Liver (tissue), 9 donors: ENCODE data around the gene ZIM2. TPM values are rescaled to one million over a fixed set of nuclear protein-coding genes. Genes with fewer than 3 reads are reported as not detected.

Experiments used
- DNase-seq: peaks from one replicate; pipeline ENCODE4 v3.0.0-alpha.2; 2017; ENCODE audit warnings: low spot score
- H3K27ac ChIP-seq, 2 donors: one replicate each; pipeline ENCODE4 v1.7.0; 2013; ENCODE audit warnings: inconsistent platforms in 2 of 2, low read length in 2 of 2, control low read depth in 1 of 2, low read depth in 1 of 2, mild to moderate bottlenecking in 1 of 2
- H3K27me3 ChIP-seq, 4 donors: one replicate each; pipeline versions ENCODE4 v1.6.1 to v1.7.0; 2013; ENCODE audit warnings: low read length in 3 of 4, inconsistent platforms in 1 of 4, mild to moderate bottlenecking in 1 of 4, moderate library complexity in 1 of 4; ENCODE audit not compliant: control insufficient read depth in 4 of 4, insufficient read depth in 4 of 4
- H3K36me3 ChIP-seq, 4 donors: one replicate each; pipeline versions ENCODE4 v1.6.1 to v1.7.0; 2013; ENCODE audit warnings: low read length in 3 of 4, mild to moderate bottlenecking in 3 of 4, low read depth in 1 of 4, moderate library complexity in 1 of 4; ENCODE audit not compliant: control insufficient read depth in 4 of 4, insufficient read depth in 3 of 4
- H3K4me1 ChIP-seq, 4 donors: one replicate each; pipeline versions ENCODE4 v1.6.1 to v1.7.0; 2013; ENCODE audit warnings: low read length in 3 of 4, mild to moderate bottlenecking in 3 of 4, moderate library complexity in 1 of 4; ENCODE audit not compliant: control insufficient read depth in 4 of 4, insufficient read depth in 4 of 4
- H3K4me3 ChIP-seq, 3 donors: one replicate each; pipeline versions ENCODE4 v1.6.1 to v1.7.0; 2013; ENCODE audit warnings: low read length in 3 of 3, control low read depth in 1 of 3, low read depth in 1 of 3, mild to moderate bottlenecking in 1 of 3
- H3K9ac ChIP-seq, 2 donors: one replicate each; pipeline ENCODE4 v1.7.0; 2013; ENCODE audit warnings: low read length in 2 of 2, mild to moderate bottlenecking in 2 of 2, moderate library complexity in 2 of 2, control low read depth in 1 of 2, low read depth in 1 of 2
- H3K9me3 ChIP-seq, 4 donors: one replicate each; pipeline versions ENCODE4 v1.6.1 to v1.7.0; 2013; ENCODE audit warnings: low read length in 3 of 4; ENCODE audit not compliant: control insufficient read depth in 4 of 4
- CTCF ChIP-seq: fragments of 150-350 bp; IDR thresholded peaks from 2 replicates; pipeline ENCODE4 v1.5.1; 2017; ENCODE audit warnings: improper control_type of control experiment, low read depth, low read length; ENCODE audit not compliant: missing input control
- EGR1 ChIP-seq, 2 donors: IDR thresholded peaks; 2 replicates each; pipeline ENCODE4 v1.6.1; 2016 to 2018; ENCODE audit warnings: antibody characterized with exemption in 2 of 2, low read depth in 2 of 2
- FOXA1 ChIP-seq: IDR thresholded peaks from 2 replicates; pipeline ENCODE4 v1.6.1; 2016; ENCODE audit warnings: antibody characterized with exemption
- FOXA2 ChIP-seq: IDR thresholded peaks from 2 replicates; pipeline ENCODE4 v1.6.1; 2016; ENCODE audit warnings: antibody characterized with exemption
- GABPA ChIP-seq, 2 donors: IDR thresholded peaks in 1 of 2; conservative IDR thresholded peaks in 1 of 2; 2 replicates each; pipeline ENCODE4 v1.6.1; 2016; ENCODE audit warnings: antibody characterized with exemption in 2 of 2, mild to moderate bottlenecking in 1 of 2, moderate library complexity in 1 of 2
- HNF4A ChIP-seq, 2 donors: conservative IDR thresholded peaks; 2 replicates each; pipeline ENCODE4 v1.6.1; 2016; ENCODE audit warnings: antibody characterized with exemption in 2 of 2, mild to moderate bottlenecking in 2 of 2
- HNF4G ChIP-seq: IDR thresholded peaks from 2 replicates; pipeline ENCODE4 v1.6.1; 2016; ENCODE audit warnings: antibody characterized with exemption
- JUND ChIP-seq, 2 donors: IDR thresholded peaks; 2 replicates each; pipeline ENCODE4 v1.6.1; 2016; ENCODE audit warnings: antibody characterized with exemption in 2 of 2
- MAX ChIP-seq: IDR thresholded peaks from 2 replicates; pipeline ENCODE4 v1.6.1; 2016; ENCODE audit warnings: antibody characterized with exemption
- NR2F2 ChIP-seq: IDR thresholded peaks from 2 replicates; pipeline ENCODE4 v1.6.1; 2016; ENCODE audit warnings: antibody characterized with exemption
- RXRA ChIP-seq, 2 donors: IDR thresholded peaks; 2 replicates each; pipeline ENCODE4 v1.6.1; 2017 to 2018; ENCODE audit warnings: antibody characterized with exemption in 2 of 2, mild to moderate bottlenecking in 1 of 2
- SP1 ChIP-seq: IDR thresholded peaks from 2 replicates; pipeline ENCODE4 v1.6.1; 2018; ENCODE audit warnings: antibody characterized with exemption, mild to moderate bottlenecking
- TAF1 ChIP-seq: conservative IDR thresholded peaks from 2 replicates; pipeline ENCODE4 v1.6.1; 2016; ENCODE audit warnings: antibody characterized with exemption, mild to moderate bottlenecking
- YY1 ChIP-seq: IDR thresholded peaks from 2 replicates; pipeline ENCODE4 v1.6.1; 2016; ENCODE audit warnings: antibody characterized with exemption, mild to moderate bottlenecking
- WGBS: extraction: QIAGEN DNeasy Blood & Tissue Kit; methylation state at CpG from one replicate; pipeline ENCODE4 v1.1.7; 2013; 5-methylcytosine and 5-hydroxymethylcytosine counted together
- polyA plus RNA-seq, 2 donors: library from polyadenylated mRNA; stranded (reverse) in 1 of 2; unstranded in 1 of 2; fragments of 200-250 nt in 1 of 2; fragments of >200 nt in 1 of 2; fragmentation: Nextera tagmentation in 1 of 2; extraction: Ambion mirVana in 1 of 2; gene quantifications; one replicate each; pipeline versions ENCODE4 v1.2.1 to v1.2.3, GENCODE V29; 2013 to 2015
- total RNA-seq, 2 donors: library from RNA; depleted of rRNA; stranded (reverse); fragments of >200 nt; gene quantifications; one replicate each; pipeline ENCODE4 v1.2.3, GENCODE V29; 2014
- TF ChIP-seq, protein P1 (sequence below): IDR thresholded peaks from 2 replicates; pipeline ENCODE4 v1.6.1; 2016; ENCODE audit warnings: antibody characterized with exemption, mild to moderate bottlenecking
- TF ChIP-seq, protein P2 (sequence below): IDR thresholded peaks from 2 replicates; pipeline ENCODE4 v1.6.1; 2016; ENCODE audit warnings: antibody characterized with exemption
- donor health status: healthy.
- donor health status: healthy.
- donor health status: healthy.
- donor health status: healthy.
- donor health status: healthy.

ZIM2 gene
- total and polyA plus RNA-seq, 4 donors = 0.03 to 3.2 (median 0.33) TPM; not detected in 1

DNA sequence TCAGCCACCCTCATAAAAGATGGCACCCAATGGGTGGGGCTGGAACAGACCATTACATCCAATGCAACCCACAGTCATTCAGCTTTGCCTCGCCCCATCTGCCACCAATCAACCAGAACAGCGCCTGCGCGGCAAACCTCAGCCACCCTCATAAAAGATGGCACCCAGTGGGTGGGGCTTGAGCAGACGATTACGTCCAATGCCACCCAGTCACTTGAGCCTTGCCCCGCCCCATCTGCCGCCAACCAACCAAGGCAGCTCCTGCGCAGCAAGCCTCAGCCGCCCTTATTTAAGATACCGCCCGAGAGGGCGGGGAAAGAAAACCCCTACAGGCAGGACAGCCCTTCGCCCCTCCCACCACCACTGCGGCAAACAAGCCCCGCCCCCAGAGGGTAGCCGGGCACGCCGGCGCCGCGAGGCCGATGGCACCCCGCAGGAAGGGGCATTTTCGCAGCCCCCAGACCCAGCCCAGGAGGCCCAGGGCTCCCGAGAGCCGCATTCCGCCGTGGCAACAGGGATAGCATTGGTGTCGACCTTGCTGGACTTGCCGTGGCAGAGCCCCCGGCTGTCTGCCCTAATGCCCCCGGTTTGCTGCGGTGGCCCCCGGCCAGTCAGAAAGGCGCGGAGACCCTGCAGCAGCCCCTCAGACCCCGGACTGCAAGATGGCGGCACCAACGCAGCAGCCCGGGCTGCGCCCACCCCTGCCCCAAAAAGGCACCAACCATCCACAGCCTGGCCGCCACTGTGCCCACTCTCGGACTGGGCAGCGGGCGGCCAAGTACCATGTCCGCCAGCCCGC lies 675 bp downstream of the ZIM2 start:
- Histone ChIP-seq H3K4me3 (peak overlapping the region; percentile 39 to 48 (median 45)), H3K36me3 (no peaks in the 10 kb centered on the region), H3K27ac (peak overlapping the region; percentile 48 to 60), H3K27me3 (no peaks in the 10 kb centered on the region), H3K9me3 (peaks cover 0 to 9% (median under 1%) of the 10 kb centered on the region in 4 donors), H3K9ac (peak overlapping the region in 1 of 2 donors; percentile 33), H3K4me1 (peaks cover 0 to 20% (median 3%) of the 10 kb centered on the region in 4 donors)
- TF ChIP-seq GABPA (IDR thresholded peaks at IDR 0.05 in 1 of 2, conservative IDR thresholded peaks at IDR 0.05 in 1 of 2) (peak in 1 of 2 donors; percentile 33), MAX (peak; percentile 25), FOXA1 (no peak), RXRA (IDR thresholded peaks at IDR 0.05) (peak in 1 of 2 donors; percentile 4)
- peak; percentile 79 for DNase-seq
- WGBS = 51% methylated on average over 48 of the region's 48 CpGs

- DNase-seq = peak; percentile 83
- WGBS = 41% methylated on average over 34 of the region's 34 CpGs
- TF ChIP-seq CTCF (no peak), NR2F2 (peak; percentile 1), FOXA1 (no peak), HNF4A (conservative IDR thresholded peaks at IDR 0.05) (no peak), RXRA (IDR thresholded peaks at IDR 0.05) (peak in 1 of 2 donors; percentile 28), TAF1 (no peak), YY1 (peak; percentile 99), FOXA2 (no peak), SP1 (peak; percentile 63), MAX (peak; percentile 26), HNF4G (no peak), JUND (IDR thresholded peaks at IDR 0.05) (no peak), EGR1 (IDR thresholded peaks at IDR 0.05; ENCODE audit: low read depth in 2 of 2) (no peak)
- TF ChIP-seq, protein P1, sequence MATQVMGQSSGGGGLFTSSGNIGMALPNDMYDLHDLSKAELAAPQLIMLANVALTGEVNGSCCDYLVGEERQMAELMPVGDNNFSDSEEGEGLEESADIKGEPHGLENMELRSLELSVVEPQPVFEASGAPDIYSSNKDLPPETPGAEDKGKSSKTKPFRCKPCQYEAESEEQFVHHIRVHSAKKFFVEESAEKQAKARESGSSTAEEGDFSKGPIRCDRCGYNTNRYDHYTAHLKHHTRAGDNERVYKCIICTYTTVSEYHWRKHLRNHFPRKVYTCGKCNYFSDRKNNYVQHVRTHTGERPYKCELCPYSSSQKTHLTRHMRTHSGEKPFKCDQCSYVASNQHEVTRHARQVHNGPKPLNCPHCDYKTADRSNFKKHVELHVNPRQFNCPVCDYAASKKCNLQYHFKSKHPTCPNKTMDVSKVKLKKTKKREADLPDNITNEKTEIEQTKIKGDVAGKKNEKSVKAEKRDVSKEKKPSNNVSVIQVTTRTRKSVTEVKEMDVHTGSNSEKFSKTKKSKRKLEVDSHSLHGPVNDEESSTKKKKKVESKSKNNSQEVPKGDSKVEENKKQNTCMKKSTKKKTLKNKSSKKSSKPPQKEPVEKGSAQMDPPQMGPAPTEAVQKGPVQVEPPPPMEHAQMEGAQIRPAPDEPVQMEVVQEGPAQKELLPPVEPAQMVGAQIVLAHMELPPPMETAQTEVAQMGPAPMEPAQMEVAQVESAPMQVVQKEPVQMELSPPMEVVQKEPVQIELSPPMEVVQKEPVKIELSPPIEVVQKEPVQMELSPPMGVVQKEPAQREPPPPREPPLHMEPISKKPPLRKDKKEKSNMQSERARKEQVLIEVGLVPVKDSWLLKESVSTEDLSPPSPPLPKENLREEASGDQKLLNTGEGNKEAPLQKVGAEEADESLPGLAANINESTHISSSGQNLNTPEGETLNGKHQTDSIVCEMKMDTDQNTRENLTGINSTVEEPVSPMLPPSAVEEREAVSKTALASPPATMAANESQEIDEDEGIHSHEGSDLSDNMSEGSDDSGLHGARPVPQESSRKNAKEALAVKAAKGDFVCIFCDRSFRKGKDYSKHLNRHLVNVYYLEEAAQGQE = no peak
- TF ChIP-seq, protein P2, sequence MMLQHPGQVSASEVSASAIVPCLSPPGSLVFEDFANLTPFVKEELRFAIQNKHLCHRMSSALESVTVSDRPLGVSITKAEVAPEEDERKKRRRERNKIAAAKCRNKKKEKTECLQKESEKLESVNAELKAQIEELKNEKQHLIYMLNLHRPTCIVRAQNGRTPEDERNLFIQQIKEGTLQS = no peak
- H3K36me3 ChIP-seq = no peaks in the 10 kb centered on the region
- H3K4me3 ChIP-seq = peak overlapping the region in 1 of 3 donors; percentile 43
- H3K27ac ChIP-seq = peak overlapping the region; percentile 88 to 91
- no peaks in the 10 kb centered on the region for H3K27me3 ChIP-seq
- H3K9me3 ChIP-seq = peaks cover 0 to 9% (median under 1%) of the 10 kb centered on the region in 4 donors
- H3K4me1 ChIP-seq = peaks cover 0 to 20% (median 4%) of the 10 kb centered on the region in 4 donors
- H3K9ac ChIP-seq = no peak overlapping the region
Observed at GRCh38 chr19:56838909-56839651, 1.4 kb downstream of the ZIM2 start.
